HEK293 (cell line): ENCODE measurements around the gene ARHGDIA.

ENCODE experiments used
- ATF2 ChIP-seq: fragments of 450-650 bp; formaldehyde crosslinking; IDR thresholded peaks from 2 replicates; pipeline ENCODE4 v1.5.1; 2016; ENCODE audit warnings: missing biosample characterization, missing genetic modification characterization, low read depth
- BCL11A ChIP-seq: fragments of 450-650 bp; formaldehyde crosslinking; IDR thresholded peaks from 2 replicates; pipeline ENCODE4 v1.5.1; 2016; ENCODE audit warnings: low read depth, missing biosample characterization, missing genetic modification characterization
- CTCF ChIP-seq: fragments of 450-650 bp; formaldehyde crosslinking; IDR thresholded peaks from 2 replicates; pipeline ENCODE4 v1.5.1; 2016; ENCODE audit warnings: missing biosample characterization, missing genetic modification characterization
- ELK4 ChIP-seq: IDR thresholded peaks from 2 replicates; pipeline ENCODE4 v1.6.1; 2011; ENCODE audit warnings: mild to moderate bottlenecking, low read depth, low read length, borderline replicate concordance
- KLF9 ChIP-seq: fragments of 450-650 bp; formaldehyde crosslinking; IDR thresholded peaks from 2 replicates; pipeline ENCODE4 v1.5.1; 2016; ENCODE audit warnings: missing biosample characterization, missing genetic modification characterization, low read depth
- OSR2 ChIP-seq: fragments of 450-650 bp; formaldehyde crosslinking; IDR thresholded peaks from 2 replicates; pipeline ENCODE4 v1.5.1; 2016; ENCODE audit warnings: missing biosample characterization, missing genetic modification characterization
- TSHZ1 ChIP-seq: fragments of 450-650 bp; formaldehyde crosslinking; IDR thresholded peaks from 2 replicates; pipeline ENCODE4 v1.5.1; 2016; ENCODE audit warnings: missing biosample characterization, missing genetic modification characterization, borderline replicate concordance
- ZBTB11 ChIP-seq: fragments of 450-650 bp; formaldehyde crosslinking; conservative IDR thresholded peaks from 2 replicates; pipeline ENCODE4 v1.5.1; 2016; ENCODE audit warnings: low read depth, missing biosample characterization, missing genetic modification characterization
- ZBTB8A ChIP-seq: fragments of 450-650 bp; formaldehyde crosslinking; IDR thresholded peaks from 2 replicates; pipeline ENCODE4 v1.5.1; 2016; ENCODE audit warnings: missing biosample characterization, missing genetic modification characterization
- ZFP41 ChIP-seq: fragments of 450-650 bp; formaldehyde crosslinking; IDR thresholded peaks from 2 replicates; pipeline ENCODE4 v1.5.1; 2016; ENCODE audit warnings: missing biosample characterization, missing genetic modification characterization, borderline replicate concordance
- ZNF239 ChIP-seq: fragments of 450-650 bp; formaldehyde crosslinking; IDR thresholded peaks from 2 replicates; pipeline ENCODE4 v1.5.1; 2016; ENCODE audit warnings: missing biosample characterization, missing genetic modification characterization
- ZNF302 ChIP-seq: fragments of 450-650 bp; formaldehyde crosslinking; IDR thresholded peaks from 2 replicates; pipeline ENCODE4 v1.5.1; 2016; ENCODE audit warnings: missing biosample characterization, missing genetic modification characterization, low read depth
- ZNF777 ChIP-seq: fragments of 450-650 bp; formaldehyde crosslinking; IDR thresholded peaks from 2 replicates; pipeline ENCODE4 v1.5.1; 2017; ENCODE audit warnings: missing biosample characterization, missing genetic modification characterization, borderline replicate concordance

- TF ChIP-seq ELK4 (no peak), ZNF777 (tag by site-specific recombination) (no peak), CTCF (tag by site-specific recombination) (no peak), ZBTB11 (tag by site-specific recombination) (no peak), ZNF302 (no peak), ZBTB8A (tag by site-specific recombination) (no peak), BCL11A (tag by site-specific recombination) (no peak), OSR2 (tag by site-specific recombination) (no peak), TSHZ1 (tag by site-specific recombination) (no peak), ATF2 (tag by site-specific recombination) (no peak), ZNF239 (tag by site-specific recombination) (no peak), ZFP41 (tag by site-specific recombination) (no peak), KLF9 (tag by site-specific recombination) (no peak)
These were observed 13.8 kb upstream of the ARHGDIA start for GRCh38 chr17:81884968-81885367.
